Epithelial cell of esophagus (primary cell): Measurements from ENCODE around the gene TBC1D5.
"Not testable (repeated sequence)": the region's sequence is repeated elsewhere in the genome, so short reads cannot be mapped to it uniquely, and the experiment has no call there.

Experiments used
- DNase-seq: peaks from one replicate; pipeline ENCODE4 v3.0.0; 2010; ENCODE audit warnings: low read depth
- H3K4me3 ChIP-seq: 2 replicates; pipeline ENCODE4 v1.5.1; 2011; ENCODE audit warnings: mild to moderate bottlenecking, low read length, control low read depth
- CTCF ChIP-seq: IDR thresholded peaks from 2 replicates; pipeline ENCODE4 v1.5.1; 2011; ENCODE audit warnings: low read depth, mild to moderate bottlenecking, low read length, control low read depth, inconsistent platforms; ENCODE audit not compliant: insufficient read depth; ENCODE audit errors: missing control alignments

The TBC1D5 gene

GRCh38 chr3:17136136-17136721 is 606.2 kb downstream of the TBC1D5 start:
- no peak for TF ChIP-seq CTCF
- no peak for DNase-seq
- H3K4me3 ChIP-seq = no peak overlapping the region

GRCh38 chr3:17135696-17136095 is 606.7 kb downstream of the TBC1D5 start:
- H3K4me3 ChIP-seq = no peak overlapping the region
- DNase-seq = no peak
- TF ChIP-seq CTCF = no peak

- TF ChIP-seq CTCF = no peak
- no peak overlapping the region for H3K4me3 ChIP-seq
- no peak for DNase-seq
Measured at GRCh38 chr3:17133632-17134545, 608.5 kb downstream of the TBC1D5 start.

- no peak for DNase-seq
- TF ChIP-seq CTCF = no peak
Measured at GRCh38 chr3:17132286-17133115, 609.9 kb downstream of the TBC1D5 start.

GRCh38 chr3:17130956-17131355 is 611.5 kb downstream of the TBC1D5 start:
- no peak overlapping the region for H3K4me3 ChIP-seq
- no peak for DNase-seq
- no peak for TF ChIP-seq CTCF

More at GRCh38 chr3:17132286-17133115, 609.9 kb downstream of the TBC1D5 start:
- H3K4me3 ChIP-seq = no peak overlapping the region

- DNase-seq = peak; percentile 11
- no peak for TF ChIP-seq CTCF
- no peak overlapping the region for H3K4me3 ChIP-seq
Measured at GRCh38 chr3:17129556-17129955, 612.9 kb downstream of the TBC1D5 start.

- H3K4me3 ChIP-seq, DNase-seq: not testable (repeated sequence)
Measured at GRCh38 chr3:17128671-17129070, 613.8 kb downstream of the TBC1D5 start.
